Panc1 (cell line): ENCODE measurements around the gene MACC1.

Experiments used
- POLR2AphosphoS5 ChIP-seq: IDR thresholded peaks from 2 replicates; pipeline ENCODE4 v1.6.1; 2012; ENCODE audit warnings: mild to moderate bottlenecking, low read depth, low read length, moderate library complexity
- SIN3A ChIP-seq: IDR thresholded peaks from 2 replicates; pipeline ENCODE4 v1.6.1; 2012; ENCODE audit warnings: low read depth, mild to moderate bottlenecking, low read length, moderate library complexity, borderline replicate concordance; ENCODE audit not compliant: insufficient read depth
- TCF7L2 ChIP-seq: IDR thresholded peaks from 2 replicates; pipeline ENCODE4 v1.6.1; 2011; ENCODE audit warnings: mild to moderate bottlenecking, low read depth, low read length, inconsistent platforms
- TF ChIP-seq, protein P1 (sequence below): fragments of 450-650 bp; IDR thresholded peaks from 2 replicates; pipeline ENCODE4 v1.5.1; 2017; ENCODE audit warnings: mild to moderate bottlenecking
- TF ChIP-seq, protein P2 (sequence below), 2 experiments: IDR thresholded peaks; 2 replicates each; pipeline ENCODE4 v1.6.1; 2011 to 2012; ENCODE audit warnings: low read depth in 2 of 2, control low read depth in 1 of 2, low read length in 1 of 2, mild to moderate bottlenecking in 1 of 2, moderate library complexity in 1 of 2; ENCODE audit not compliant: insufficient read depth in 1 of 2

DNA sequence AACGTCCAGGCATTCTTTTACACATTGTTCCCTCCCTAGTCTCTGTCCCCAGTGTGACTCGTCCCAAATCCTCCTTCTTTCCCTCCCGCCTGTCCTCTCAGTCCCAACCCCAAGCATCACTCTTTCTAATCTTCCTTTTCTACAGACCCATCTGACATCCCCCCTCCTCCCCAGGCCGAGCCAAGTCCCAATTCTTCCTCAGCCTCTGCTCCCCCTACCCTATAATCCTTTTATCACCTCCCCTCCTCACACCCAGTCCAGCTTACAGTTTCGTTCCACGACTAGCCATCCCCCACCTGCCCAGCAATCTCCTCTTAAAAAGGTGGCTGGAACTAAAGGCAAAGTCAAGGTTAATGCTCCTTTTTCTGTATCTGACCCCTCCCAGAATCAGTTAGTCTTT lies 95.1 kb downstream of the MACC1 start:
- TF ChIP-seq, protein P1, sequence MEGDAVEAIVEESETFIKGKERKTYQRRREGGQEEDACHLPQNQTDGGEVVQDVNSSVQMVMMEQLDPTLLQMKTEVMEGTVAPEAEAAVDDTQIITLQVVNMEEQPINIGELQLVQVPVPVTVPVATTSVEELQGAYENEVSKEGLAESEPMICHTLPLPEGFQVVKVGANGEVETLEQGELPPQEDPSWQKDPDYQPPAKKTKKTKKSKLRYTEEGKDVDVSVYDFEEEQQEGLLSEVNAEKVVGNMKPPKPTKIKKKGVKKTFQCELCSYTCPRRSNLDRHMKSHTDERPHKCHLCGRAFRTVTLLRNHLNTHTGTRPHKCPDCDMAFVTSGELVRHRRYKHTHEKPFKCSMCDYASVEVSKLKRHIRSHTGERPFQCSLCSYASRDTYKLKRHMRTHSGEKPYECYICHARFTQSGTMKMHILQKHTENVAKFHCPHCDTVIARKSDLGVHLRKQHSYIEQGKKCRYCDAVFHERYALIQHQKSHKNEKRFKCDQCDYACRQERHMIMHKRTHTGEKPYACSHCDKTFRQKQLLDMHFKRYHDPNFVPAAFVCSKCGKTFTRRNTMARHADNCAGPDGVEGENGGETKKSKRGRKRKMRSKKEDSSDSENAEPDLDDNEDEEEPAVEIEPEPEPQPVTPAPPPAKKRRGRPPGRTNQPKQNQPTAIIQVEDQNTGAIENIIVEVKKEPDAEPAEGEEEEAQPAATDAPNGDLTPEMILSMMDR, result no peak
- no peak for TF ChIP-seq POLR2AphosphoS5
- TF ChIP-seq TCF7L2, result no peak
- TF ChIP-seq, protein P2, sequence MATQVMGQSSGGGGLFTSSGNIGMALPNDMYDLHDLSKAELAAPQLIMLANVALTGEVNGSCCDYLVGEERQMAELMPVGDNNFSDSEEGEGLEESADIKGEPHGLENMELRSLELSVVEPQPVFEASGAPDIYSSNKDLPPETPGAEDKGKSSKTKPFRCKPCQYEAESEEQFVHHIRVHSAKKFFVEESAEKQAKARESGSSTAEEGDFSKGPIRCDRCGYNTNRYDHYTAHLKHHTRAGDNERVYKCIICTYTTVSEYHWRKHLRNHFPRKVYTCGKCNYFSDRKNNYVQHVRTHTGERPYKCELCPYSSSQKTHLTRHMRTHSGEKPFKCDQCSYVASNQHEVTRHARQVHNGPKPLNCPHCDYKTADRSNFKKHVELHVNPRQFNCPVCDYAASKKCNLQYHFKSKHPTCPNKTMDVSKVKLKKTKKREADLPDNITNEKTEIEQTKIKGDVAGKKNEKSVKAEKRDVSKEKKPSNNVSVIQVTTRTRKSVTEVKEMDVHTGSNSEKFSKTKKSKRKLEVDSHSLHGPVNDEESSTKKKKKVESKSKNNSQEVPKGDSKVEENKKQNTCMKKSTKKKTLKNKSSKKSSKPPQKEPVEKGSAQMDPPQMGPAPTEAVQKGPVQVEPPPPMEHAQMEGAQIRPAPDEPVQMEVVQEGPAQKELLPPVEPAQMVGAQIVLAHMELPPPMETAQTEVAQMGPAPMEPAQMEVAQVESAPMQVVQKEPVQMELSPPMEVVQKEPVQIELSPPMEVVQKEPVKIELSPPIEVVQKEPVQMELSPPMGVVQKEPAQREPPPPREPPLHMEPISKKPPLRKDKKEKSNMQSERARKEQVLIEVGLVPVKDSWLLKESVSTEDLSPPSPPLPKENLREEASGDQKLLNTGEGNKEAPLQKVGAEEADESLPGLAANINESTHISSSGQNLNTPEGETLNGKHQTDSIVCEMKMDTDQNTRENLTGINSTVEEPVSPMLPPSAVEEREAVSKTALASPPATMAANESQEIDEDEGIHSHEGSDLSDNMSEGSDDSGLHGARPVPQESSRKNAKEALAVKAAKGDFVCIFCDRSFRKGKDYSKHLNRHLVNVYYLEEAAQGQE (IDR thresholded peaks at IDR 0.05; ENCODE audit: insufficient read depth in 1 of 2, low read depth in 2 of 2, low read length in 1 of 2), result no peak
- TF ChIP-seq SIN3A, result no peak
